Skeletal muscle cell (primary cell): ENCODE results near the gene GLRA1.
A peak's percentile ranks its signal among the peaks of the same experiment; 100 is the strongest.
"Not testable (repeated sequence)": the region's sequence is repeated elsewhere in the genome, so short reads cannot be mapped to it uniquely, and the experiment has no call there.

Experiments
- DNase-seq: peaks from one replicate; pipeline ENCODE4 v3.0.0-alpha.2; 2010; ENCODE audit warnings: low read depth
- H3K4me3 ChIP-seq: 2 replicates; pipeline ENCODE4 v1.5.1; 2011; ENCODE audit warnings: low read depth, mild to moderate bottlenecking, control low read depth, low read length, moderate library complexity

Gene GLRA1

DNA sequence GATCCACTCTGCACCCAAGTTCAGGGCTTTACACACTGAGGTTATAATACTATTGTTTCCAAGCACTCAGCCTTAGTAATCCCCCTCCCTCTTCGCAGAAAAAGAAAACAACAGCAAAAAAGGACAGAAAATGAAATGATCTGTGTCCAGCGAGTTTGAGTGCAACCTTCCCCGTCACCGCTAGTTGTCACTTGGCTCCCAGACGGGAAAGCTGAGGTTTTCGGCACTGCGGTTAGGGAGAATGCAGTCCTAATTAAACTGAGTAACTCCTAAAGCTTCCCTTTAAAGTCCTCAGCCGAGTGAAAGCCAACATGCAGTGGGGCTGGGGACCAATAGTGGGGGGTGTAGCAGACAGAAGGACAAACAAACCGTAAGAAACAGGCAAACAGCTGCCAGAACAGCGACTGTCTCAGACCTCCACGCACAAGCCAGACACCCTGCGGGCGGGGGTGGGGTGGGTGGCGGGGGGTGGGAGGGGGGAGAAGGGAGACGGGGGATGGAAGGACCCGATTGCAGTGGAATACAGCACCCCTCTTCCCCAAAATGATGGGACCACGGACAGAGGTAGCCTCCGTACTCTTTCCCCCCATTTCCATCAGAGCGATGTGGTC lies 680 bp downstream of the GLRA1 start:
- DNase-seq: no peak
- no peak overlapping the region for H3K4me3 ChIP-seq

DNA sequence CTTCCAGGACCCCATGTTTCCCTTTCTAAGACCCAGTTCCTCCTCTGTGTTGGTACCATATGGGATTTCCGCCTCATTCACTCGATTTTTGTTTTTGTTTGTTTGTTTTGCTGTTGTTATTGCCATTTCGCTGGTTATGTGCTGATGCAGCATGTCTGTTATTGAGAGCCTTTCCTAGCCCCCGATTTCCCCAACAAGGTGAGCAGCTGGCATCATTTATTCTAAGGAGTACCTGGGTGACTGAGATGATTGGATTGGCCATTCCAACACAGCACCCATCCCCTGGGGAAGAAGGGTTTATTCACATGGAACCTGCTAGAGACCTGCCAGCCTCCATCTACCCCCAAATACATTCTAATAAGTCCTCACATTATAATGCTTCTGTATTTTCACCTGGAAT lies 2.7 kb downstream of the GLRA1 start:
- no peak overlapping the region for H3K4me3 ChIP-seq
- DNase-seq: no peak

DNA sequence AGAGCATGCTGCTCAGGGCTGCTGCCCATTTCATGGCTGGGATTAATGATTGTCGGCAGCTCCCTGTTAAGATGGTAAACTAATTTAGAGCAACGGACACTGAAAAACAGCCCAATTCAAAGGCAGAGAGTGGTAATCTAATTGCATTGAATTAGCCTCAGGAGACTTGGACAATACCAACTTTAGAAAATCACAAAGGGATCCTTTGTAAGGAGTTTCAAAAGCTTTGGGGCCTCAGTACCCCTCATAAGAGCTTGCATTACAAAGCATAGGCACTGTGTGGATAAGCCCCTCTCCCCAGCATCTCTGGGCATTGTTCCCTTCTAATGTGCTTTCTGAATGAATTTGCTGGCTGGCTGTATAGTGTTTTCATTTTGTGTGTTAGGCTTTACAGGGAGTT lies 6.7 kb downstream of the GLRA1 start:
- no peak for DNase-seq
- no peak overlapping the region for H3K4me3 ChIP-seq

DNA sequence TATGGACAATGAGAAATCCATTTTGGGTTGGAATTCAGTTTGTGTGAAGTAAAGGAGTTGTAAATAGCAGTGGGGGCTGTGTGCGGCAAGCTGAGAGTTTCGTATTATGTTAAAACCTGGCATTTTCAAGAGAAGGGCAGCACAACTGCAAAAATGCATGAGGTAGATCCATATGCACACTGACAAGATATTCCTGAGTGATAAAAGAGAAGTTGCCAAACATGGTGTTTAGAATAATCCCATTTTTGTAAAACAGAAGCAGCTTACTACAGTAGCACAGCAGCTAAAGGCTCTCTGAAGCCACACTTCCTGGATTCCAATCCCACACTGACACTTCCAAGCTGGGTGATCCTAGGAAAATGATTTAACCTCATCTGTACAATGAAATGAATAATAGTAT lies 11.2 kb downstream of the GLRA1 start:
- DNase-seq: no peak
- H3K4me3 ChIP-seq: no peak overlapping the region

DNA sequence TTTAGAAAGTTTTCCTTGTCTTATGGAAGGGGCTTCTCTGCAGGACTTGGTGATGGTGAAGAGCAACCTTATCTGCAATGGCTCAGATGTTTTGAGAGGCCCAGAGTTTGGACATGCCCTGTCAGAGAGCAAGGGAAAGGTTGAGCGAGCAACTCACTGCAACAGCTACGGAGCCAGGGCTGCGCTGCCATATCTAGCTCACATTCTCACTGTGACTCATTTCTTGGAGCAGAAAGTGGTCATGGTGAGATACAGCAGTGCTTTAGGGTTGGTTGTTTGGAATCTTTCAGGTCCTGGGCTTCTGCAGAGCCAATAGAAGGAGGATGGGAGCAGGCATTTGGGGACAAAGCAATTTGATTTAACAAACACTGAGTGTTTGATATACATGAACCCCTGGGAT lies 12.3 kb downstream of the GLRA1 start:
- H3K4me3 ChIP-seq: no peak overlapping the region
- no peak for DNase-seq

DNA sequence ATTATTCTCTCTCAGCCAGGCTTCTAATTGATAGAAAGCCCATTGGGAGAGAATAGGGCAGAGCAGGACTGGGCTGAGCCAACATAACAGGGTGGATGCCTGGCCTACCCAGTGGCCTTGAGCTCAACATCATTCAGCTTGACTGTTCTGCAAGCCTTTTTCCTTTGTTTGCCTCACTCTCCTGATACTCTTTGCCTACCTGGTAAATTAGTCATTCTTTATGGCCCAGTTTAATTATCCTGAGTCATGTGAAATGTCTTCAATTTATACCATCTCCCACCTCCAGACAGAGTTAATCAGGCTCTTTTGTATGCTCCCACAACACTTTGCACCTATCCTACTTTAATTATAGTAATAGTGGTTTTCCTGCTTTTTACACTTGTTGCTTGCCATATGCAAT lies 13.6 kb downstream of the GLRA1 start:
- DNase-seq: no peak
- no peak overlapping the region for H3K4me3 ChIP-seq

DNA sequence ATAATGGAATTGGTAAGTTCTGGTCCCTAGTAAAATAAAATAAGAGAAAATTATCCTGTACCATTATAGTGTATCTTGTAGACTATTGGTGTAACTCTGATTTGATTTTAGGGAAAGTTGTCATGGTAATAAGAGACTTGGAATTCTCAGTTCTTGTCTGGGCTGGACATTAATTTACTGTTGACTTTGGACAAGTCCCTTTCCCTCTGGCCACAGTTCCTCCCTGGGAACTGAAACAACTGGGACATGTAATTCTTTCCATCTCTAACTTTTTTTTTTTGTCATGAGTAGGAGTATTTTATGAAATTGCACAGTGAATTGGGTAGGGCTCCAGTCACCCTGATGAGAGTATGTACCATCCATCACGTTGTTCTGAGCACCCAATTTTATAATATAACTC lies 15.0 kb downstream of the GLRA1 start:
- H3K4me3 ChIP-seq: no peak overlapping the region
- DNase-seq: no peak

DNA sequence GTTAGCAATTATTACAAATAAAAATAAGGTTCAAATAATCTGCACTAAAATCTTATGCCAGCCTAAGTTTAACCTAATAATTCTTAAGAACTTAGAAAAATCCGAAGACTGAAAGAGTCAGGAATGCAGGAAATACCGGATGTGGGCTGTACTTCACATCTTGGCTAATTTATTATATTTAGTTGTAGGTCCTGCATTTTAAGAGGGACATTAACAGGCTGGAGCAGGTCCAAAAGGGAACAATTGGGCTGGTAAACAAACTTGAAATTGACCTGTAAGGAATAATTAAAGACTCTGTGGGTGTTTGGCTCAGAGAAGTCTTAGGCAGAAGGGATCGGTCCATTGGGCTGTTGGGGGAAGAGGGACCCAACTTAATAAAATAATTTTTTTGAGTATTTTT lies 18.4 kb downstream of the GLRA1 start:
- DNase-seq: no peak
- H3K4me3 ChIP-seq: no peak overlapping the region

DNA sequence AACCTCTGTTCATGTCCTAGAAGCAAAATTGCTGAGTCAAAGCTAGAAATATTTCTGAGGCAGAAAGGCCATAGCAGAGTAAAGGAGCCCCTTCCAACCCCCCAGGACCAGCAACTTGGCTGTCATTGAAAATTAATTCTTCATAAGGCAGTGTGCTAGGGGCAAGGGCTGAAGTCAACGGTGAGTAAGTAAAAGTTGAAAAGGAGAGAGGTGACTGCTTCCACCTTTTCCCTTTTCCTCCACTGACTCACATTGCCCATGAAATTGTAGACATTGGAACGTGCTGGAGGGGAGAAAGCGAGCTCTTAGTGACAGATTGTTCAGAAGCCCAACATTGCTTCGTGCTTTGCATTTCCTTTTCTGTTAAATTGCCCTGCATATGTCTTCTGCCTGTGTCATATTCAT lies 19.1 kb downstream of the GLRA1 start:
- H3K4me3 ChIP-seq: no peak overlapping the region
- no peak for DNase-seq

DNA sequence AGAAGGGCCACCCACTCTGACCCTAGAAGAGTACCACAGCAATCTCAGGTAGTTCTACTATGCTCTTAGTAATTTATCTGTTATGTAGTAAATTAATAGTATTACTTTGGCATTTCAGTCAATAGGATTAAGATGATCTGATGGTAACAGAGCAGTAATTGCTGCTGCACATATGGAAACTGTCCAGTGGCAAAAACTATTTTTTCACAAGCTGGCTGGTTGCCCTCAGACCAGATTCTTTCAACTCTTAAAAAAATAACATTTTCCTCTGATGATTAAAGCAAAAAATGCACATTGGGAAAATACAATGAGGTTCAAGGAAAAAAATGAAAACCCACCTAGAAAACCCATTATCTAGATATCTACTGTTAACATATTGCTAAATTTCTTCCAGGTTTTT lies 19.7 kb downstream of the GLRA1 start:
- no peak for DNase-seq
- H3K4me3 ChIP-seq: no peak overlapping the region

DNA sequence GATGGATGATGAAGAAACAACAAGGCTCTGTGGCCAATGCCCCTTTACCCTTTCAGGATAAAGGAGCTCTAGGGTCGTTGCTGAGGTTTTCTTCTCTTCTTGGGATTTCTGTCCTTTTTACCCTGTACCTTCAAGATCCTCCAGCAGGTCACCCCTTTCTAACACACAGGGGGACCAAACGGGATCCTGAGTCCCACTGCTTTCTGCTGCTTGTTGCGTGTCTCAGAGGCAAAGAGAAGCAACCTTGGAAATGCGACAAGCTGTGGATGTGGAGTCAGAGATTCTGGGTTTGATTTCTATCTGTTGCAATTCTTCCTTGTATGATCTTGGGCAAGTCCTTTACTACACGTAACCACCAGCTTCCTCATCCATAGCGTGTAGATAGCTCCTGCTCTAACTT lies 20.5 kb downstream of the GLRA1 start:
- DNase-seq: no peak
- no peak overlapping the region for H3K4me3 ChIP-seq

DNA sequence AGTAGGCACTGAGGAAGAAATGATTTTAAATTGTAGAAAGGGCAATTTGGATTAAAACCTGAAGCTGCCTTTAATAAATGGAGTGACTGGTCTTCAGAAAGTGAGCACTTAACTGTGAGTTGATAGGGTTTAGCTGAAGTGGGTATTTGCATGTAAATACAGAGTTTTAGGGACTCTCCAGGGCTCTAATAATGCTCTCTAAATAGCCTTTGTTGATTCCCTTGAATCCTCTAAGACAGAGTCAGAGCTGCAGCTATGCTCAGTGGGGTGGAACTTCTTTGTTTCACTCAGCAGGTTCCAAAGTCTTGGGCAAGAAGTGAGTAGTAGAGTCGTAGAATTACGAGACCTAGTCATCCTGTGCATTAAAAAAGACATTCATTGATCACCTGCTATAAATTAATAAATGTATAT lies 21.4 kb downstream of the GLRA1 start:
- no peak overlapping the region for H3K4me3 ChIP-seq
- DNase-seq: no peak

DNA sequence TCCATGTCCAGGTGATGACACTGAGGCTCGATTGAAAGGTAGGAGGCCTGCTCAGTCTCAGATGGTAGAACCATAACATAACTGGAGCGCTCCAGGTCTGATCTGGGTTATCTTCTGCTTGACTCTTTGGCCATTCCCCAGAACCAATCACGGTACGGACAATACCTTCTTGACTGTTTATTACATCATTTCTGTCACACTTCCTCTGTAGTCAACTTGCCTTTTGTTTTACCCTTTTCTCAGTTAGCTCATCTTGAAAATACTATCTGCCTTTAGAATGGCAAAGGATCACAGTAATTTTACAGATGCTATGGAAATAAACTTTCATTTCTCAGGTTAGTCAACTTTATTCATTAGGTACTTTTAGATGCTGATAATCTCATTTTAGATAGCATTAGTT lies 22.4 kb downstream of the GLRA1 start:
- no peak for DNase-seq
- no peak overlapping the region for H3K4me3 ChIP-seq

DNA sequence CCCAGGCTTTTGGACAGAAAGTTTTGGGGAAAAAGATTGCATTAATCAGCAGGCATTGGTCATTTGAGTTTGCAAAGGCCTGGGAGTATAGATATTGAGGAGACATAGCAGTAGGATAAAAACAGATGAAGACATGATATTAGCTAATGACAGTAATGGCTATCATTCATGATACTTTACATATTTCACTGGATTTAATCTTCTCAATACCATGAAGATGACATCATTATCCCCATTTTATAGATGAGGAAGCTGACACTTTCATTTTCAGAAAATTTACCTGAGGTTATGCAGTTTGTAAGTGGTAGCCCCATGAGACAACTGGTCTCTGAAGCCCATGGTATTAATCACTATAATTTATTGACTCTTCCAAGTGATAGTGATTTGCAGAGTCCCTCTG lies 23.0 kb downstream of the GLRA1 start:
- no peak overlapping the region for H3K4me3 ChIP-seq
- DNase-seq: no peak

DNA sequence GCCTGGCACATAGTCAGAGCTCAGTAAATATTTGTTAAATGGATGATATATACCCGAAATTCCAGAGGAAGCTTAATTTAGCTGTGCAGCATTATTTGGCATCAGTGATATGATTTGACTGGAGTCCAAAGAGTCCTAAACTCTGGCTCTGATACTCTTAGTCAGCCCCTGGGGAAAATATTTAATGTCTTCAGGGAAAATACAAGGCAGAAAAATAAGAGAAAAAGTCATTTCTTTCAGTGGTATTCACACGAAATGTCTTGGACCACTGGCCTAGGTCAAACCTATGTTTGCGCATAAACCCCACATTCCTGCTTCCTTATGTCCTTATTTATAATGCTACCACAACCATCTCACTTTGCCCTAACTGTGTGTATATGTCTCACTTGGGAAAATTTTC lies 23.8 kb downstream of the GLRA1 start:
- no peak for DNase-seq
- no peak overlapping the region for H3K4me3 ChIP-seq

DNA sequence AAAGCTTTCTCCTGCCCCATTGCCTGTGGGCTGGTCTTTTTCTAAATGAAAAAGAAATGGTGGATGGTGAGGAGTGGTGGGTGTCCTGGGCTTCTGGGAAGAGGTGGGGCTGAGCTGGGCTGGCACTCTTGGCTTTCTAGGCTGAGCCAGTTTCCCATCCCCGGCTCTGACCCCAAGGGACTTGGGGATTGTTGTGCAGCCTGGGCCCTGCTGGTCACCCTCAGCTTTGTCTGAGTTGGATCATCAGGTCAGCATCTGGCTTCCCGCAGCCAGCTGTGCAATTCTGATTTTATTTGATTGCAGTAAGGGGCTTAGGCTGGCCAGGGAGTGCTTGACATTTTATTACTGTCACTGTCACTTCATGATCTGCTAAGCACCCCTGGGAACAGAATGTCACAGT lies 25.3 kb downstream of the GLRA1 start:
- no peak overlapping the region for H3K4me3 ChIP-seq
- no peak for DNase-seq

DNA sequence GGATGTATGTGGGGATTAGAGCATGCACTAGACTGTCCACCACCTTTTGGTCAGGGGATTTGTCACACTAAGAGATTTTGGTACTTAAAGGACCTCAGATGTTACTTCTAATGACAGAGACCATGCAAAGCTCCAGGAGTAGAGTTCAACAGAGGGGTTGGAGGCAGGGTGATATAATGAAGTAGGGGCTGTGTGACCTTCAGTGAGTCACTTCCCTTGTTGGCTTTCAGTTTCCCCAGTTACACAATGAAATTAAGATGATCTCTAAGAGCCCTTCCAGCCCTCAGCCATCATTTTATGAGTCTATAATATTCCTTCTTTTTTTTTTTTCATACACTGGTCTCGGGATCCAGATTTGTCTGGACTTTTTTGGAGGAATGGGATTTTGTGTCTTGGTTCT lies 26.8 kb downstream of the GLRA1 start:
- no peak for DNase-seq
- no peak overlapping the region for H3K4me3 ChIP-seq

DNA sequence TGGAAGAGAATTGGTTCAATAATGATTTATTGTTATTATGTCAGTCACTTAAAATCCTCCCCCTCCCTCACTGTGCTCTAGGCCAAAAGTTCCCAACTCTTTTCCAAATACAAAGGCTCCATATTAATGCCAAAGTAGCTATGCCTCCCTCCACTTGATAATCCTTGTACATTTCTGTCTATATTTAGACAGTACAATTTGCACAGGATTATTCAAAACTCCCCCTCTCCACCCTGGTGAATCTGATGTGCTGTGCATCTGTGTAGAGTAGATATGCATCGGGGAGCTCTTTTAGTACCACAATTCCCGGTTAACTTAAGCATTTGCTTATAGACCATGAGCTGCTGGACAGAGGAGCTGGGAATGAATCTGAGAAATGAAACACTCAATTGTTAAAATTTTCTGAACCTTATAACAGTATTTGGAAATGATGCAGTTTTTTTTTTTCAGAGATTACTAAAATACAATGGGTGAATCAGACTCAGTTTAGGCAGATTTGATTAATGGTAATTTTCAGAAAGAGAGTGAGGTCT lies 27.6 kb downstream of the GLRA1 start:
- no peak for DNase-seq
- no peak overlapping the region for H3K4me3 ChIP-seq

DNA sequence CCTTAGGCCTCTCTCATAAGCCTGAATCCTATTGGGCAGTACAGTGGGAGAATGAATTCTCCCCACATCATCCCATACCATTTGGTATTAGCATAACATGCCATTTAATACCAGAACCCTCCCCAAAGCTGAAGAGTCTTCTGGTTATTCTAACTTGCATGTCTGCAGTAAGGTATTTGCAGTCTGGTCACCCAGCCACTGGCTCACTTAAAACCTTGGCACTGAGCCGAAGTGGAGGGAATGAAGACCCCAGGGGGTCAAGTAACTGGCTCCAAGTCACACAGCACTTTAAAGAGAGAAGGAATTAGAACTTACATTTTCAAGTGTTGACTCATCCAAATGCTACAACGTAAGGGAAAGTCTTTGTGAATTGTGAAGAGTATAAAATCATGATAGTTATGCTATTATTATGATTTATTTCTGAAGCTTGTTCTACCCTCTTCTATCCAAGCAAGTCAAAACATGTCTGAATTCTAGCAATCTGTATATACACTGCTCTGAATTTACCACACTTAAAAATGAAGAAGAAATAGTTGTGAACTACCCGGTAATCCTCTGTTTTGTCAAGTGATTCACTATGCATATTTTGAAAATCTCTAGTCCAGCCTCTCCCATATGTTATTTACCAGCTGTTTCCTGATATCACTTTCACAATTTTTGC lies 28.5 kb downstream of the GLRA1 start:
- peak; percentile 36 for DNase-seq
- H3K4me3 ChIP-seq: no peak overlapping the region

DNA sequence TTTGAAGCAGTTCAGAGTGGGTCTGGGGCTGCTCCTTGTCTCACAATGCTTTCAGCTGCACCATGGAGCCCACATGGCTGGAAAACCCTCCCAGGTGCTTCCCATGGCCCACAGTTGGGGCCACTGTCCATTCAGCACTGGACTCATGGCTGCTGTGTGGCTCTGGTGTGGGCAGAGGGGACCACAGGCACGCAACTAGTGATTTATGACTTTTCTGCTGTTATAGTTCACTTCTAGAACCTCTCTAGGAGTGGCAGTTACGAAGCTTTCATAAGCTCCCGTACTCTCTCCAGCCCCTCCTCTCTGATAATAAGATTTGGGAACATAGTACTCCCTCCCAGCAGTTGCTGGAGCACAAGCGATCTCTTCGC lies 29.0 kb downstream of the GLRA1 start:
- no peak overlapping the region for H3K4me3 ChIP-seq
- DNase-seq: peak; percentile 4

DNA sequence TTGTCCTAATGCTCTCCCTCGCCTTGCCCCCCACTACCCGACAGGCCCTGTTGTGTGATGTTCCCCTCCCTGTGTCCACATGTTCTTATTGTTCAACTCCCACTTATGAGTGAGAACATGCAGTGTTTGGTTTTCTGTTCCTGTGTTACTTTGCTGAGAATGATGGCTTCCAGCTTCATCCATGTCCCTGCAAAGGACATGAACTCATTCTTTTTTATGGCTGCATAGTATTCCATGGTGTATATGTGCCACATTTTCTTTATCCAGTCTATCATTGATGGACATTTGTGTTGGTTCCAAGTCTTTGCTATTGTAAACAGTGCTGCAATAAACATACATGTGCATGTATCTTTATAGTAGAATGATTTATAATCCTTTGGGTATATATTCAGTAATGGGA lies 31.2 kb downstream of the GLRA1 start:
- not testable (repeated sequence) for DNase-seq, H3K4me3 ChIP-seq

DNA sequence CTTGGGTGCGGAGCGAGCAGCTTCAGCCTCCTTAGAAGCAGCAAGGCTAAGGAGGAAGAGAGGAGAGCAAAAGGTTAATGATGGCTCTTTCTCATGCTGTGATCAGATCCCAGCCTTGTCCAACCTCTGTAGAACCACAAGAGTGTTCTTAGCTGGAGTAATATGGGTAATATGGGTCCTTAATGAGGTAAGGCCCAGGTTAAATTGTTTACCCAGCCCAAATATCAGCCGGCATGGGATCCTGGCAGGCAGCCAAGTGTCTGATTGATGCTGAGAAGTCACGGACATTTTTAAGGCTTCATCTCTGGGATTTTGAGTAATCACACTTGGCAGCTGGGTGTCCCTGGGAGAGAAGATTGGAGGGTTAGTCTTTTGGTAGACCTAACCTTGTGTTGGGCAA lies 32.3 kb downstream of the GLRA1 start:
- no peak overlapping the region for H3K4me3 ChIP-seq
- no peak for DNase-seq
